Spleen (tissue), 7 donors: ENCODE measurements around the gene BTBD18.

Source experiments
- CTCF ChIP-seq, 11 experiments: fragments of 200-600 bp in 7 of 11; fragments of 450-650 bp in 4 of 11; sonication (generic) in 4 of 11; IDR thresholded peaks in 8 of 11; conservative IDR thresholded peaks in 3 of 11; 1 replicate in 7 of 11; 2 replicates in 4 of 11; pipeline versions ENCODE4 v1.4.0 to v1.8.0; 2016 to 2021; ENCODE audit warnings: antibody characterized with exemption in 11 of 11, inconsistent platforms in 4 of 11, mild to moderate bottlenecking in 1 of 11
- POLR2AphosphoS5 ChIP-seq, 3 donors: sonication (generic); formaldehyde crosslinking; IDR thresholded peaks; one replicate each; pipeline ENCODE4 v1.5.1; 2017; ENCODE audit warnings: antibody characterized with exemption in 3 of 3
- donor health status: DM: no; HTN: no; CAD: no; lungs with moderate emphysema.
- donor health status: DM: no; HTN: no; CAD: no.
- donor health status: DM: no; HTN: no; CAD: no.

DNA sequence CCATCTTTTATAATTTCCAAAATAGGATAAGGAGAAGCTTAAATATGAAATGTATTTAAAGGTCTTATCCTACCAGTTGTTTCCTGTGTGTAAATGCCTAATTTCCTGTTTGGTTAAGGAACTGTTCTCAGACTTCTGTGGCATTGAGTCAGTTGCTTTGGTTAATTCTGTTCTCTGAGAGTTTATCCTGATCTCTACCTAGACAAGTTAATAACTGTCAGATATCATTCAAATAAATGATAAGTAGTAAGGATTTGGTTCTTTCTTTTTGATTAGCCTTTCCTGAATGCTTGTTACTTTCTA lies 49.5 kb upstream of the BTBD18 start:
- TF ChIP-seq POLR2AphosphoS5 (IDR thresholded peaks at IDR 0.05) (no peak), CTCF (IDR thresholded peaks at IDR 0.05 in 8 of 11, conservative IDR thresholded peaks at IDR 0.05 in 3 of 11) (no peak)
